Stimulated activated CD4-positive, alpha-beta T cell treated with anti-CD3 and anti-CD28 coated beads, Interleukin-2, amount 100 ng/mL, for 48 hours (primary cell): Measurements from ENCODE around the gene CST1.
A peak's percentile ranks its signal among the peaks of the same experiment; 100 is the strongest.
"Not testable (repeated sequence)": the region's sequence is repeated elsewhere in the genome, so short reads cannot be mapped to it uniquely, and the experiment has no call there.

Source experiments
- DNase-seq, 2 donors: peaks; one replicate each; pipeline ENCODE4 v3.0.0-alpha.2; 2020

CST1 gene, protein sequence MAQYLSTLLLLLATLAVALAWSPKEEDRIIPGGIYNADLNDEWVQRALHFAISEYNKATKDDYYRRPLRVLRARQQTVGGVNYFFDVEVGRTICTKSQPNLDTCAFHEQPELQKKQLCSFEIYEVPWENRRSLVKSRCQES

DNA sequence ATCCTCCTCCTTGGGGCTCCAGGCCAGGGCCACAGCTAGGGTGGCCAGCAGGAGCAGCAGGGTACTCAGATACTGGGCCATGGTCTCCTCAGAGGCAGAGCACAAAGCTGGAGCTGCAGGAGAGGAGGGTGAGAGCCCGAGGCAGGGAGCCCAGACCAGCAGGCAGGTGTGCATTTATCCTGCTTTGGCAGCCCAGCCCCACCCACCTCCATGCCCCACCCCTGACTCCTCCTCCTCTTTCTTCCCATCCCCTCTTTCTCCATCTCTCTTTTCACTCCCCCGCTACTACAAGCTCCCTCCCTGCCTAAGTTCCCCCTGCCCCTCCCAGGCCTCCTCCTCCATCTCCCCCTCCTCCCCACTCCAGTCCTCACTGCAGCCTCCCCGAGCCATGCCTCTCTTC lies at the start of gene CST1:
Gene CST1 (minus strand): TSS at position 150 of the 400 bp plus-strand sequence. CDS start 69 bp downstream, at position 81.
- DNase-seq: not testable (repeated sequence)

DNA sequence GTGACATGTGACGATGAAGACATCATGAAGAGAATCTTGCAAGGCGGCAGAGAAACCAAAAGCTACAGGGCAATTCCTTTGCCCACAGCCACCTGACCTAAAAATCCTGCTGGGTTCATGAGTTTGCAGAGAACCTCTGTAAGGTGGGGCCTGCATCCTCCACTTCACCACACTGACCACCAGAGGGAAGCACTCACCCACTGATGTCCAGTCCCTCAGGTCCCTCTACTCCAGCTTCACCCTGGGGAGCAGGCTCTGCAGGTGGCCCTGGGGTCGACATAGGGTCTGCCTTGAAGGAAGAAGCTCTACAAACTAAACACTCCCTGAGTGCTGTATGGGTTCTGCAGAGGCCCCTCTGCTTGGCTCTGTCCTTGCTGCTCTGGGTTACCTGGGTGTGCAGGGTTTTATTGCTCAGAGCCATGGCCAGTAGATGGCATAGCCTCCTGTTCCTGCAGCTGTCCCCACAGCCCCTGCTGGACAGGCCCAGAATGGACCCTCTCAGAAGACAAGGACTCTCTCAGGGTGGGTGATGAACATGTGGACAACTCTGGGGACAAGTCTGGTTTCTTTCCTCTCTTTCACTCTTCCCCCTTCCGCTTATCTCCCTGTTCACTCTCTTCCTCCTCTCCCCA lies 48.6 kb upstream of the CST1 start:
- peak; percentile 18 to 22 for DNase-seq

DNA sequence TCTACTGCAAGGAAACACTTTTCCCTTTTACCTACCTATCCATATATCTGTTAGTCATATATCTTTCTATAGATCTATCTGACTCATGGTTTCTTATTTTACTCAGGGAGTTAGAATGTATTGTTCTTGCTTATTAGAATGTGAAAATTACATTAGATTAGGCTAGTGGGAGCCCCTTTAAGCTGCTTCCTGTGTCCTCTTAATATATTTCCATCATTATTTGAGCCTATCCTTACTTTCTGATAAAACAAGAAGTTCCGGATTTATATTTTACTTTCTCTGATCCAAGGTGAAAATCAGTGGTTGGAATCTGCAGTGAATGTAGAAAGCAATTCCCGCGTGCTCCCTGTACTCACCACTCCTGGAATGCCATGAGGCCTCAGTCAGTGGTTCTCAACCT lies 44.8 kb upstream of the CST1 start:
- DNase-seq: no peak

GRCh38 chr20:23794841-23795240 lies 44.1 kb upstream of the CST1 start:
- no peak for DNase-seq

- DNase-seq: no peak
These were observed 43.3 kb upstream of the CST1 start for GRCh38 chr20:23794065-23794464.

GRCh38 chr20:23783447-23783846 lies 32.7 kb upstream of the CST1 start:
- DNase-seq: no peak

- DNase-seq: peak in 1 of 2 donors; percentile 13
These were observed 31.7 kb upstream of the CST1 start for GRCh38 chr20:23782366-23782983.

DNA sequence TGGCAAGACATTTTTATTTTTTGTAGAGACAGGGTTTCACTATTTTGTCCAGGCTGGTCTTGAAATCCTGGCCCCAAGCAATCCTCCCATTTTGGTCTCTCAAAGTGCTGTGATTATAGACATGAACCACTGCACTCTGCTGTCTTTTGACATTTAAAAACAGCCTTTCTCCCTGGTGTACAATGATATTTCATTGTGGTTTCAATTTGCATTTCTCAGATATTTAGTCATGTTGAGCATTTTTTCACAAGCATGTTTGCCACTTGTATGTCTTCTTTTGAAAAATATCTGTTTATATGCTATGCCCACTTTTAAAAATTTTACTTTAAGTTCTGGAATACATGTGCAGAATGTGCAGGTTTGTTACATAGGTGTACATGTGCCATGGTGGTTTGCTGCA lies 27.9 kb upstream of the CST1 start:
- DNase-seq: not testable (repeated sequence)

GRCh38 chr20:23777380-23777779 lies 26.6 kb upstream of the CST1 start:
- DNase-seq: not testable (repeated sequence)

GRCh38 chr20:23776067-23776771 lies 25.5 kb upstream of the CST1 start:
- no peak for DNase-seq

GRCh38 chr20:23774081-23774480 lies 23.3 kb upstream of the CST1 start:
- DNase-seq: no peak

DNA sequence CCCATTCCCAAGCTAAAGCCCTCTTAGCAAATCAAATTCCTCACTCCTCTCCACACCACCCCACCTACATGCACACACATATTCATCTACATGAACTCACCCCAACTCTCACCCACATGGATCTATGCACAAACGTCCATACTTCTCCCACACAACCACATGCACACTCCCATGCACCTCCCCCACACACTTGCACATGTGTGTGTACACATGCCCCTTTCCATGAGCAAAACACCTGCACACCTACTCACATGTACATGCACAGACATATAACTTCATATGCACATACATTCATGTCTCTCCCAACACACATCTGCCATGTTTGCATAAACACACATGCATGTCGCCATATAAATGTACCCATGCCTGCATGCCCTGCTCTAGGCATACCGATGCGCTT lies 22.8 kb upstream of the CST1 start:
- DNase-seq: no peak

DNA sequence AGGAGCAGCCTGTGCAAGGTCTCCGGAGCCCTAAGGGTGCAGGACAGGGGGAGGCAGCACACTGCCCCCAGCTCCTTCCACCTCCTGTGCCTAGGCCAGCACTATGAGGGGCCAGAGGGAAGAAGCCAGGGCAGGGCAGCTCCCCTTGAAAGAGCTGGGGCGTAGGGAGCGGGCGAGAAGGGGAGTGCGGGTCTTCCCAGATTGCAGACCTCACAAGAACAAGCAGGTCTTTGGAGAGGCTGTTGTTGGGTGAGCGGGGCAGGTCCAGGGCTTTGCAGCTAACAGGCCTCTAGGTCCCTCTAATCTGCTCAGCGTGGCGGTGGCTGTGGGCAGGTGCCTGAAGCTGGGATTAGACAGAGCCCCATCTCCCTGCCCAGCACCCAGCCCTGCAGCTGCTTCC lies 22.4 kb upstream of the CST1 start:
- DNase-seq: no peak

DNA sequence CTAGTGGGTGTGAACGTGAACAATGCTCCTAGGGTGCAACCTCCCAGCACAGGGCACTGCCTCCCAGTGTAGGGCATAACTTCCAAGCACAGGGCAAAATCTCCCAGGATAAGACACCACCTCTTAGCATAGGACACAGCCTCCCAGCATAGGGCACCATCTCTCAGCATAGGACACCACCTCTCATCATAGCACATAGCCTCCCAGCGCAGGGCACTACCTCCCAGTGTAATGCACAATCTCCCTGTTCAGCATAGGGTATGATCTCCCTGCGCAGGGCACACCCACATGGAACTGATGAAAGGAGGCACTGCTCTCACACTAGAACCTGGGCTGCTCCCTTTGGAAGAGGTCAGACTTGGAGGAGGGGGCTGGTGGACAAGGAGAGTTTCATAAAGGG lies 21.3 kb upstream of the CST1 start:
- DNase-seq: no peak

DNA sequence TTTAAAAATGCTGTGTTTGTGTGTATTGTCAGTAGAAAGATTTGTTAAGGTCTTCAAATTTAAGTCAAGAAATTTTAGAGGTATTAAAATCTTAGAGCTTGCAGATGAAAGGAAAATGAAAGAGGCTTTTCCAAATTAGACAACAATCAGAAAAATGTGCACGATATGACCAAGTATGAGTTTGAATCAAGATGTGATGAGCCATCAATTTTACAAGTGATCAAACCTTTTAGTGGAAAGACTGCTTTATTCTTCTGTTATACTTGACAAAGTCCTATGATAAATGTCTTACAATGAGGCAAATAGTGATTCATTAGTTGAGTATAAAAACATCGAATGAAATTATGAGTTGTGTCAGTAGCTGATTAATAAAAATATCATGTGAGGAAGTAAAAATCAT lies 19.6 kb upstream of the CST1 start:
- DNase-seq: no peak

DNA sequence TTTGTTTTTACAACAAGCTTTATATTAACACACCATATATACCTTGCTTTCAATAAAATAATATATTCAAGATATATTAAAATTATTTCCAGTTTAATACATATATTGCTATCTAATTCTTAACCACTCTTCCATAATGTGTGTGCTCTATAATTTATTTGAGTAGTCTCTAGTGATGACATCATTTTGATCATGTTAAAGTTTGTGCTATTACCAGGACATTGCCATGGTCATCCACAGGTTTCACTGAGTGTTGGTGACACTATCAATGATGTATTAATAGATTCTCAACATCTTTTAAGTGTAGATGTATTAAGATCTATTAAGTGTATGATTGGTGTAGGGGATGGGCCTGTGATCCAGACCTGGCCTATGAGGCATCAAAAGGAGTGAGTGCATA lies 17.8 kb upstream of the CST1 start:
- DNase-seq: not testable (repeated sequence)

DNA sequence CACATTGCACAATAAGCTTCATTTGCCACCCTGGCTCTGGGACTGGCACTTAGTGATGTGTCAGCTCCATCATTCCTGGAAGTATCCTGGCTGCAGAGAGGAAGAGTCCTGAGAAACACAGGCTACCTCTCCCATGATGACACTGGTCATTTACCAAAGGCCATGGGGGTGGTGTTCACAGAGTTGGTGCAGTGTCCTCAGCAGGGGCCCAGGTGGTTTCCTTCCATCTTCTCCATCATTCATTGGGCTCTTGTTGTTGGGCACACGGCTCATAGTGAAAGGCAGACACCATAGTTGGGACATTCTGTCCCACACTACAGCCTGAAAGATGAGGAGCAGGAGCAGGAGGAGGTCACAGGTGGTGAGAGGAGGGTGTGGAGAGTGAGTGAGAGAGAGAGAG lies 15.8 kb upstream of the CST1 start:
- no peak for DNase-seq

- no peak for DNase-seq
These were observed 14.8 kb upstream of the CST1 start for GRCh38 chr20:23765578-23765977.

GRCh38 chr20:23764630-23765029 lies 13.9 kb upstream of the CST1 start:
- DNase-seq: not testable (repeated sequence)

DNA sequence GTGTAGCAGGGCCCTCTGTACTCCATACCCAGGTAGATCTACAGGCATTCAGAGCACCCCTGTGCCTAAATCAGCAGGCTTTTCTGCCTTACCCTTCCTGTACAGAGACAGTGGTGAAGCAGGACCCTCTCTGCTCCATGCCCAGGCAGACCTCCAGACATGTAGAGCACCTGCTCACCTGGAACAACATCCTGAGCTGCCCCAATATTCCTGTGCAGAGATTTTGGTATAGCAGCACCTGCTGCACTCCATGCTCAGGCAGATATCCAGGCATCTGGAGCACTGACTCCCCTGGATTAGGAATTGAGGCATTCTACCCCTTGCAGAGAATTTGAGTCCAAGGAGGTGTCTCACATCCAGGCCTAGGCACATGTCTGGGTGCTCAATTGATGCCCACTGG lies 12.6 kb upstream of the CST1 start:
- DNase-seq: no peak

DNA sequence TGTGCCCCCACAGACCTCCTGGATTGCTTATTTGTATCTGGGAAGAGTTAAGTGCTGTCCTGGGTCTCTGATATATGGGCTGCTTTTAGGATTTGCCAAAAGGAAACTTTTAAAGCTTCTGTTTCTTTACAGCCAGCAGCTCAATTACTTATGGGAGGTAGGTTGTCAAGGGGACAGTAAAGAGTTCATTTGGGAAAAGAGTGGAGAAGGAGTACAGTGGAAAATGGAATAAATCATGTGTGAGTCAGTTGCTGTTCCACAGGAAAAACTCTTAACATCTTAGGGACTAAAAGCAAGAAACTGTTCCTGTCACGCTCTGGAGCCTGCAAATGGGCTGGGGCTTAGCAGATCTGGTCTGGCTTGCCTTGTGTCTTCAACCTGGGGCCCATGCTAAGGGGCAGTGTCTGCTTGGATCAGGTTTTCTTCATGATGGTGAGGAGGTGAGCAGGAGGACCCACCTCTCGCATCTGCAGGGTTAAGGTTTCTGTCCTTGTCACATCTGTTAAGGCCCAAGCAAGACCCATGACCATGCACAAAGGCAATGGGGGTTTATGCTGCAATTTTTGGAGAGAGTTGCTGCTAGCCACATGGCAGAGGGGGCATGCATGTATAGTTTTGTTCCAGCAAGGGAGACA lies 8.7 kb upstream of the CST1 start:
- DNase-seq: no peak

GRCh38 chr20:23756792-23757191 lies 6.1 kb upstream of the CST1 start:
- not testable (repeated sequence) for DNase-seq

DNA sequence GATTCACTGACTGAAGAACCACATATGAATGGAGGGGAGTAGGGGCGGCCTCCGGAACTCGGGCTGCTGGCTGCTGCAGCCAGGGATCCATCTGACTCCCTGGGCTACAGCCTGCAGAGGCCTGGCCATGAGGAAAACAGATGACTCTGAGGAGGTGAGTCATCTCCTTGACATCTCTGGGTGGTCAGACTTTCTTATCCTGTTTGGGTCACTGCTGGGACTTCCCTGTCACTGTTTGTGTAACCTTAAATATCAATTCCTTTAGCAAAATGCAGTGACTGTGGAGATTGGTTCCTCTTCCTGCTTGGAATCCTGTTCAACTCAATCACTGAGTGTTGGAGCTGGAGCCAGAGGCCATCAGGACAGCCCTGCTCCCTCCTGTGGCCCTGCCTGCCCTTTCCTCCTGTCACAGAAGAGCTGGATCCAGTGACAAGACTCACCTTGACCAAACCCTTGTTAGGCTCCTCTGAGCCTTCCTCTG lies 4.4 kb upstream of the CST1 start:
- DNase-seq: not testable (repeated sequence)
